ENCODE measurements around the gene TBC1D8. TPM values are rescaled to one million over a fixed set of nuclear protein-coding genes. Genes with fewer than 3 reads are reported as not detected.
"Not testable (repeated sequence)": the region's sequence is repeated elsewhere in the genome, so short reads cannot be mapped to it uniquely, and the experiment has no call there.

TBC1D8 gene
- total RNA-seq, 2 experiments from 2014 or later: 0.29 to 0.70 TPM

GRCh38 chr2:101185656-101186055 is 34.5 kb upstream of the TBC1D8 start:
- H3K27me3 Mint-ChIP-seq (ENCODE audit: low read depth): no peaks in the 10 kb centered on the region
- H3K4me1 Mint-ChIP-seq (ENCODE audit: low read depth): no peaks in the 10 kb centered on the region
- ChIA-PET CTCF (interaction anchor here (1.1 kb wide), 1 partner anchor 20 kb away, joined by 3 read pairs; no protein-coding TSS in a partner anchor), POLR2A (interaction anchor here (0.6 kb wide), 1 partner anchor 23 kb away, joined by 3 read pairs; no protein-coding TSS in a partner anchor)
- H3K27ac Mint-ChIP-seq: no peak overlapping the region
- no peaks in the 10 kb centered on the region for H3K36me3 Mint-ChIP-seq (ENCODE audit: low read depth)
- DNase-seq (no peak), ATAC-seq (no peak)
- H3K9me3 Mint-ChIP-seq (ENCODE audit: insufficient read depth): peaks cover 9% of the 10 kb centered on the region
- H3K4me3 Mint-ChIP-seq: no peak overlapping the region

GRCh38 chr2:101185085-101185484 is 33.9 kb upstream of the TBC1D8 start:
- ATAC-seq (no peak), DNase-seq (no peak)
- Mint-ChIP-seq H3K4me1 (ENCODE audit: low read depth) (no peaks in the 10 kb centered on the region), H3K27ac (no peak overlapping the region), H3K27me3 (ENCODE audit: low read depth) (no peaks in the 10 kb centered on the region), H3K36me3 (ENCODE audit: low read depth) (no peaks in the 10 kb centered on the region), H3K4me3 (no peak overlapping the region), H3K9me3 (ENCODE audit: insufficient read depth) (peaks cover 9% of the 10 kb centered on the region)
- ChIA-PET CTCF (interaction anchor here (1.1 kb wide), 1 partner anchor 20 kb away, joined by 3 read pairs; no protein-coding TSS in a partner anchor), POLR2A (no interaction called here)

- ChIA-PET CTCF (no interaction called here), POLR2A (no interaction called here)
- no peak for ATAC-seq
- no peaks in the 10 kb centered on the region for H3K9me3 Mint-ChIP-seq (ENCODE audit: insufficient read depth)
- no peaks in the 10 kb centered on the region for H3K36me3 Mint-ChIP-seq (ENCODE audit: low read depth)
- H3K4me1 Mint-ChIP-seq (ENCODE audit: low read depth): no peaks in the 10 kb centered on the region
- no peak for DNase-seq
- H3K27ac Mint-ChIP-seq: no peak overlapping the region
- no peak overlapping the region for H3K4me3 Mint-ChIP-seq
- H3K27me3 Mint-ChIP-seq (ENCODE audit: low read depth): no peaks in the 10 kb centered on the region
These were observed 28.8 kb upstream of the TBC1D8 start for GRCh38 chr2:101179982-101180381.

GRCh38 chr2:101176803-101177202 is 25.6 kb upstream of the TBC1D8 start:
- Mint-ChIP-seq H3K27ac (no peak overlapping the region), H3K4me1 (ENCODE audit: low read depth) (peaks cover 6% of the 10 kb centered on the region), H3K4me3 (no peak overlapping the region), H3K27me3 (ENCODE audit: low read depth) (no peaks in the 10 kb centered on the region), H3K36me3 (ENCODE audit: low read depth) (peaks cover 5% of the 10 kb centered on the region), H3K9me3 (ENCODE audit: insufficient read depth) (peaks cover 6% of the 10 kb centered on the region)
- DNase-seq (no peak), ATAC-seq (no peak)
- CTCF ChIA-PET: interaction anchor here (1.4 kb wide), 1 partner anchor 28 kb away, joined by 3 read pairs; no protein-coding TSS in a partner anchor
- POLR2A ChIA-PET: no interaction called here

GRCh38 chr2:101175991-101176390 is 24.8 kb upstream of the TBC1D8 start:
- ChIA-PET POLR2A (no interaction called here), CTCF (interaction anchor here (1.4 kb wide), 1 partner anchor 29 kb away, joined by 3 read pairs; no protein-coding TSS in a partner anchor)
- Mint-ChIP-seq H3K27ac (no peak overlapping the region), H3K4me3 (no peak overlapping the region), H3K36me3 (ENCODE audit: low read depth) (peaks cover 5% of the 10 kb centered on the region), H3K4me1 (ENCODE audit: low read depth) (peaks cover 6% of the 10 kb centered on the region), H3K9me3 (ENCODE audit: insufficient read depth) (peaks cover 6% of the 10 kb centered on the region), H3K27me3 (ENCODE audit: low read depth) (no peaks in the 10 kb centered on the region)
- ATAC-seq: no peak
- DNase-seq: no peak

- ATAC-seq: no peak
- H3K36me3 Mint-ChIP-seq (ENCODE audit: low read depth): peaks cover 6% of the 10 kb centered on the region
- CTCF ChIA-PET: interaction anchor here (1.0 kb wide), 1 partner anchor 24 kb away, joined by 3 read pairs; no protein-coding TSS in a partner anchor
- peaks cover 6% of the 10 kb centered on the region for H3K4me1 Mint-ChIP-seq (ENCODE audit: low read depth)
- no peaks in the 10 kb centered on the region for H3K27me3 Mint-ChIP-seq (ENCODE audit: low read depth)
- DNase-seq: no peak
- POLR2A ChIA-PET: no interaction called here
- H3K4me3 Mint-ChIP-seq: no peak overlapping the region
- H3K9me3 Mint-ChIP-seq (ENCODE audit: insufficient read depth): peaks cover 14% of the 10 kb centered on the region
- H3K27ac Mint-ChIP-seq: no peak overlapping the region
These were observed 22.6 kb upstream of the TBC1D8 start for GRCh38 chr2:101173707-101174295.

- H3K4me3 Mint-ChIP-seq; H3K4me1 Mint-ChIP-seq (ENCODE audit: low read depth); H3K27ac Mint-ChIP-seq; H3K27me3 Mint-ChIP-seq (ENCODE audit: low read depth); ATAC-seq; POLR2A ChIA-PET; DNase-seq: not testable (repeated sequence)
- CTCF ChIA-PET: interaction anchor here (1.1 kb wide), 1 partner anchor 37 kb away, joined by 3 read pairs; no protein-coding TSS in a partner anchor
- H3K36me3 Mint-ChIP-seq (ENCODE audit: low read depth): peaks cover 12% of the 10 kb centered on the region
- H3K9me3 Mint-ChIP-seq (ENCODE audit: insufficient read depth): peaks cover 33% of the 10 kb centered on the region
These were observed 18.6 kb upstream of the TBC1D8 start for GRCh38 chr2:101169822-101170221.

- H3K27me3 Mint-ChIP-seq (ENCODE audit: low read depth): no peaks in the 10 kb centered on the region
- peaks cover 10% of the 10 kb centered on the region for H3K36me3 Mint-ChIP-seq (ENCODE audit: low read depth)
- no peak for ATAC-seq
- peaks cover 31% of the 10 kb centered on the region for H3K9me3 Mint-ChIP-seq (ENCODE audit: insufficient read depth)
- CTCF ChIA-PET: interaction anchor here (0.6 kb wide), 1 partner anchor 37 kb away, joined by 3 read pairs; no protein-coding TSS in a partner anchor
- POLR2A ChIA-PET: no interaction called here
- DNase-seq: no peak
- H3K27ac Mint-ChIP-seq: no peak overlapping the region
- no peak overlapping the region for H3K4me3 Mint-ChIP-seq
- H3K4me1 Mint-ChIP-seq (ENCODE audit: low read depth): peaks cover 2% of the 10 kb centered on the region
These were observed 17.5 kb upstream of the TBC1D8 start for GRCh38 chr2:101168706-101169105.

GRCh38 chr2:101167532-101167931 is 16.4 kb upstream of the TBC1D8 start:
- H3K4me1 Mint-ChIP-seq (ENCODE audit: low read depth); H3K27me3 Mint-ChIP-seq (ENCODE audit: low read depth); POLR2A ChIA-PET; H3K36me3 Mint-ChIP-seq (ENCODE audit: low read depth); H3K4me3 Mint-ChIP-seq; ATAC-seq; H3K27ac Mint-ChIP-seq; CTCF ChIA-PET; DNase-seq: not testable (repeated sequence)
- H3K9me3 Mint-ChIP-seq (ENCODE audit: insufficient read depth): peaks cover 27% of the 10 kb centered on the region

GRCh38 chr2:101164021-101164420 is 12.8 kb upstream of the TBC1D8 start:
- H3K4me3 Mint-ChIP-seq: no peak overlapping the region
- H3K9me3 Mint-ChIP-seq (ENCODE audit: insufficient read depth): peaks cover 20% of the 10 kb centered on the region
- no peaks in the 10 kb centered on the region for H3K27me3 Mint-ChIP-seq (ENCODE audit: low read depth)
- no peak for DNase-seq
- H3K27ac Mint-ChIP-seq: no peak overlapping the region
- ATAC-seq: no peak
- H3K36me3 Mint-ChIP-seq (ENCODE audit: low read depth): peaks cover 7% of the 10 kb centered on the region
- H3K4me1 Mint-ChIP-seq (ENCODE audit: low read depth): no peaks in the 10 kb centered on the region
- CTCF ChIA-PET: interaction anchor here (1.6 to 1.8 kb wide), 2 partner anchors 13 to 25 kb away, joined by 3 to 4 read pairs; no protein-coding TSS in a partner anchor
- POLR2A ChIA-PET: no interaction called here

GRCh38 chr2:101162561-101163330 is 11.6 kb upstream of the TBC1D8 start:
- Mint-ChIP-seq H3K4me1 (ENCODE audit: low read depth) (no peaks in the 10 kb centered on the region), H3K27me3 (ENCODE audit: low read depth) (no peaks in the 10 kb centered on the region), H3K27ac (no peak overlapping the region), H3K9me3 (ENCODE audit: insufficient read depth) (peaks cover 11% of the 10 kb centered on the region), H3K4me3 (no peak overlapping the region), H3K36me3 (ENCODE audit: low read depth) (peaks cover 2% of the 10 kb centered on the region)
- no peak for DNase-seq
- CTCF ChIA-PET: interaction anchor here (1.6 kb wide), 1 partner anchor 12 kb away, joined by 4 read pairs; no protein-coding TSS in a partner anchor
- POLR2A ChIA-PET: no interaction called here
- ATAC-seq: no peak

GRCh38 chr2:101161658-101162057 is 10.5 kb upstream of the TBC1D8 start:
- Mint-ChIP-seq H3K36me3 (ENCODE audit: low read depth) (no peaks in the 10 kb centered on the region), H3K4me3 (no peak overlapping the region), H3K4me1 (ENCODE audit: low read depth) (no peaks in the 10 kb centered on the region), H3K27ac (no peak overlapping the region), H3K27me3 (ENCODE audit: low read depth) (no peaks in the 10 kb centered on the region), H3K9me3 (ENCODE audit: insufficient read depth) (peaks cover 5% of the 10 kb centered on the region)
- no peak for DNase-seq
- ChIA-PET POLR2A (no interaction called here), CTCF (no interaction called here)
- no peak for ATAC-seq
